Measurements from ENCODE around the gene WFIKKN2.

WFIKKN2 gene

GRCh38 chr17:50844117-50844700 is 8.8 kb downstream of the WFIKKN2 start:
- no peak overlapping the region for H3K23ac ChIP-seq (ENCODE audit: low read depth, low read length, poor library complexity)
- H2BK15ac ChIP-seq (ENCODE audit: low read length) = peak overlapping the region; percentile 70
- peak overlapping the region; percentile 24 for H2AFZ ChIP-seq (ENCODE audit: low read length)
- H3K4me2 ChIP-seq (ENCODE audit: insufficient read depth, low read length, poor library complexity, severe bottlenecking) = no peak overlapping the region
- peak overlapping the region; percentile 57 for H2AK5ac ChIP-seq (ENCODE audit: low read depth, low read length)
- H3K14ac ChIP-seq (ENCODE audit: low read length) = no peak overlapping the region
- no peak overlapping the region for H2BK12ac ChIP-seq (ENCODE audit: low read length)
- H3K36me3 ChIP-seq (replicated peaks in 1 of 2; ENCODE audit: control insufficient read depth in 2 of 2, insufficient read depth in 2 of 2, low read length in 2 of 2) = no peaks in the 10 kb centered on the region
- peak overlapping the region; percentile 66 for H4K8ac ChIP-seq (ENCODE audit: low read depth, low read length)
- H3K27me3 ChIP-seq (ENCODE audit: control insufficient read depth in 3 of 3, insufficient read depth in 3 of 3, low read depth in 1 of 3, low read length in 3 of 3) = peaks cover 0 to 52% (median 0%) of the 10 kb centered on the region in 3 experiments
- no peaks in the 10 kb centered on the region for H3K9me3 ChIP-seq (replicated peaks in 1 of 2; ENCODE audit: control insufficient read depth in 2 of 2, insufficient read depth in 1 of 2, low read depth in 1 of 2, low read length in 2 of 2)
- peak overlapping the region; percentile 39 for H2BK120ac ChIP-seq (ENCODE audit: low read depth, low read length)
- H3K27ac ChIP-seq (replicated peaks; ENCODE audit: low read length) = no peak overlapping the region
- no peak for DNase-seq (ENCODE audit: low spot score)
- WGBS, 2 donors (ENCODE audit: extremely low coverage in 2 of 2, insufficient read length in 2 of 2, insufficient replicate concordance in 1 of 2) = no CpG with 5 or more reads among the region's 14 CpGs
- peaks cover 8 to 10% of the 10 kb centered on the region in 2 donors for H3K4me1 ChIP-seq (ENCODE audit: control insufficient read depth in 2 of 2, insufficient read depth in 1 of 2, low read depth in 1 of 2, low read length in 2 of 2)
- H2BK5ac ChIP-seq (ENCODE audit: low read length) = no peak overlapping the region
- no peak overlapping the region for H4K91ac ChIP-seq (ENCODE audit: low read depth, low read length, poor library complexity)
- H3K4me3 ChIP-seq (ENCODE audit: low read length in 2 of 2) = no peak overlapping the region
- H3K79me1 ChIP-seq (ENCODE audit: low read depth, low read length) = no peaks in the 10 kb centered on the region
- H3K4ac ChIP-seq (ENCODE audit: low read length) = no peak overlapping the region
- peak overlapping the region; percentile 24 for H3K9ac ChIP-seq (ENCODE audit: low read depth, low read length, poor library complexity)
- H3K18ac ChIP-seq (ENCODE audit: low read length) = peak overlapping the region; percentile 20

DNA sequence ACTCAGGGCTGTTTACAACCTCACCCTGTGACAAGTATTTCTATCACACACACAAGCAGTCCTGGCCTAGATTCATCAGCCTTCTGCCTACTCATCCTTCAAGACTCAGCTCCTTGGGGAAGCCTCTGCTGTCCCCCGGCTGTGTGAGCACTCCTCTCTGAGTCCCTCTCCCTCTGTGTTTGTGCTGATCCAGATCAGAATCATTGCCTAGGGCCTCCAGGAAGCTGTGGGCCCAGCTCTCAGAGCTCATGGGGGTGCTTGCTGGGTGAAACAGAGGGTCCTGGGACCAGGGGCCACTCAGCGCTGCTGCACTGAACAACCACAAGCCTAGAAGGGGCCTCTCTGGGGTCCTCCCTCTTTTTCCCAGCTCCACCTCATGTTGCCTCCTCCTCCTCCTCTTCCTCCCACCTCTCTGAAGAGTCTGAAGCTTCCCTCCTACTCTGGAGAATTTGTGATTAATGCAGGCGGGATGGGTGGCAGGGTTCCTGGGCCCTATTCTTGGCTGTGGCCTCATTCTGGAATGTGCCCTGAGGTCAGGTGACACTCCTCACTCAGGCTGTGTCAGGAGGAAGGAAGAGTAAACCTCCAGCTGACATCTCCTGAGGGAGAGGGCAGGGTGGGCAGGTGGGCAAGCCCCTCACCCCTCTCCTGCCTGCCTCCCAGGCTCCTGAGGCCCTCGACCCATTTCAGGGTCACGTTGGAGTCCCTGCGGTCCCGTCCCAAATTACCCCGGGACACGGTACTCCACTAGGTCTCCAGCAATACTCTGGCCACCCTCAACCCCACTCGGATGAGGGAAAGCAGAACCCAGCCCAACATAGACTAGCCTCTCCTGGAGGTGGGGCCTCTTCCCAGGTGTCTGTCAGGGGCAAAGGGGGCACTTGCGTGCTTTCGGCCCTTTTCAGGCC is 10.1 kb downstream of the WFIKKN2 start:
- Histone ChIP-seq H2AFZ (ENCODE audit: low read length) (no peak overlapping the region), H3K23ac (ENCODE audit: low read depth, low read length, poor library complexity) (no peak overlapping the region), H3K14ac (ENCODE audit: low read length) (no peak overlapping the region), H2BK12ac (ENCODE audit: low read length) (no peak overlapping the region), H2BK120ac (ENCODE audit: low read depth, low read length) (peak overlapping the region; percentile 20), H2BK15ac (ENCODE audit: low read length) (peak overlapping the region; percentile 90), H4K8ac (ENCODE audit: low read depth, low read length) (no peak overlapping the region), H3K36me3 (replicated peaks in 1 of 2; ENCODE audit: control insufficient read depth in 2 of 2, insufficient read depth in 2 of 2, low read length in 2 of 2) (no peaks in the 10 kb centered on the region), H3K9ac (ENCODE audit: low read depth, low read length, poor library complexity) (no peak overlapping the region), H3K4me2 (ENCODE audit: insufficient read depth, low read length, poor library complexity, severe bottlenecking) (no peak overlapping the region), H3K4me1 (ENCODE audit: control insufficient read depth in 2 of 2, insufficient read depth in 1 of 2, low read depth in 1 of 2, low read length in 2 of 2) (peaks cover 8 to 10% of the 10 kb centered on the region in 2 donors), H3K4me3 (ENCODE audit: low read length in 2 of 2) (no peak overlapping the region), H3K4ac (ENCODE audit: low read length) (no peak overlapping the region), H3K27ac (replicated peaks; ENCODE audit: low read length) (no peak overlapping the region), H3K27me3 (ENCODE audit: control insufficient read depth in 3 of 3, insufficient read depth in 3 of 3, low read depth in 1 of 3, low read length in 3 of 3) (peaks cover 0 to 46% (median 0%) of the 10 kb centered on the region in 3 experiments), H3K18ac (ENCODE audit: low read length) (peak overlapping the region; percentile 80), H2BK5ac (ENCODE audit: low read length) (no peak overlapping the region), H3K79me1 (ENCODE audit: low read depth, low read length) (no peaks in the 10 kb centered on the region), H2AK5ac (ENCODE audit: low read depth, low read length) (peak overlapping the region; percentile 82), H3K9me3 (replicated peaks in 1 of 2; ENCODE audit: control insufficient read depth in 2 of 2, insufficient read depth in 1 of 2, low read depth in 1 of 2, low read length in 2 of 2) (no peaks in the 10 kb centered on the region), H4K91ac (ENCODE audit: low read depth, low read length, poor library complexity) (no peak overlapping the region)
- no peak for DNase-seq (ENCODE audit: low spot score)
- no CpG with 5 or more reads among the region's 12 CpGs for WGBS, 2 donors (ENCODE audit: extremely low coverage in 2 of 2, insufficient read length in 2 of 2, insufficient replicate concordance in 1 of 2)

DNA sequence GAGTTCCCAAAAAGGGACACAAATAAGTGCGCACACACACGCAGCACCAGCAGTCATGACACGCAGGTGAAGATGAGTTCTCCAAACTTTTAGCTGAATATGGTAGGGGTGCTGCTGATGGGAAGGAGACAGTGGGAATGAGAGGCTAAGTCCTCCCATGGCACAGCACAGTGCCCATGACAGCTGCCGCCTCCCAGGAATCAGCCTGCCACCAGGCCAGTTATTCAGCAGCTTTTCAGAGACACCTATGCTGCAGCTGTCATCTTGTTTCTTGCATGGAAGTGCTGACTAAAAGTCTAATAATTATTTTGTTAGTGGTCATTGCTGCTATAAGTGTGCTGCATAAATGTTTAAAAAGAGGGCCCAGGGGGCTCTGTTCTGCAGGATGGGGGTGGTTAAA is 12.2 kb downstream of the WFIKKN2 start:
- no peaks in the 10 kb centered on the region for H3K36me3 ChIP-seq (replicated peaks in 1 of 2; ENCODE audit: control insufficient read depth in 2 of 2, insufficient read depth in 2 of 2, low read length in 2 of 2)
- H2AFZ ChIP-seq (ENCODE audit: low read length) = no peak overlapping the region
- peaks cover 0 to 39% (median 0%) of the 10 kb centered on the region in 3 experiments for H3K27me3 ChIP-seq (ENCODE audit: control insufficient read depth in 3 of 3, insufficient read depth in 3 of 3, low read depth in 1 of 3, low read length in 3 of 3)
- peaks cover 8 to 10% of the 10 kb centered on the region in 2 donors for H3K4me1 ChIP-seq (ENCODE audit: control insufficient read depth in 2 of 2, insufficient read depth in 1 of 2, low read depth in 1 of 2, low read length in 2 of 2)
- WGBS, 2 donors (ENCODE audit: extremely low coverage in 2 of 2, insufficient read length in 2 of 2, insufficient replicate concordance in 1 of 2) = no CpG with 5 or more reads among the region's 4 CpGs
- no peak overlapping the region for H3K4me3 ChIP-seq (ENCODE audit: low read length in 2 of 2)
- no peak for DNase-seq (ENCODE audit: low spot score)
- H3K14ac ChIP-seq (ENCODE audit: low read length) = peak overlapping the region; percentile 27
- H2BK12ac ChIP-seq (ENCODE audit: low read length) = no peak overlapping the region
- H2BK120ac ChIP-seq (ENCODE audit: low read depth, low read length) = no peak overlapping the region
- H4K8ac ChIP-seq (ENCODE audit: low read depth, low read length) = no peak overlapping the region
- H2AK5ac ChIP-seq (ENCODE audit: low read depth, low read length) = no peak overlapping the region
- no peak overlapping the region for H3K9ac ChIP-seq (ENCODE audit: low read depth, low read length, poor library complexity)
- H2BK5ac ChIP-seq (ENCODE audit: low read length) = no peak overlapping the region
- H3K4me2 ChIP-seq (ENCODE audit: insufficient read depth, low read length, poor library complexity, severe bottlenecking) = no peak overlapping the region
- H3K9me3 ChIP-seq (replicated peaks in 1 of 2; ENCODE audit: control insufficient read depth in 2 of 2, insufficient read depth in 1 of 2, low read depth in 1 of 2, low read length in 2 of 2) = no peaks in the 10 kb centered on the region
- no peak overlapping the region for H3K4ac ChIP-seq (ENCODE audit: low read length)
- H4K91ac ChIP-seq (ENCODE audit: low read depth, low read length, poor library complexity) = no peak overlapping the region
- no peak overlapping the region for H2BK15ac ChIP-seq (ENCODE audit: low read length)
- H3K23ac ChIP-seq (ENCODE audit: low read depth, low read length, poor library complexity) = no peak overlapping the region
- H3K27ac ChIP-seq (replicated peaks; ENCODE audit: low read length) = no peak overlapping the region
- no peak overlapping the region for H3K18ac ChIP-seq (ENCODE audit: low read length)
- H3K79me1 ChIP-seq (ENCODE audit: low read depth, low read length) = no peaks in the 10 kb centered on the region

DNA sequence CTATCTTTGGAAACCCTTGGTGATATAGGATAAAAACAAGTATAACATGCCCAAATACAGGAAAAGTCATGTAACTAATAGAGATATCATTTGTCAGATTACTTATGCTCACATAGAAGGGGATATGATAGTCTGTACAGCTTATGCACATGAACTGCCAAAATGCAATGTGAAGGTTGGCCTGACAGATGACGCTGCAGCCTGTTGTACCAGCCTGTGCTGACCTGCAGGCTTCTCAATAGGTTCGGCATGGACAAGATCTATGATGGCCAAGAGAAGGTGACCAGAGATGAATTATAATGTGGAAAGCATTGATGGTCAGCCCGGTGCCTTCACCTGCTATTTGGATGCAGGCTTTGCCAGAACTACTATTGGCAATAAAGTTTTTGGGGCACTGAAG is 12.7 kb downstream of the WFIKKN2 start:
- DNase-seq (ENCODE audit: low spot score) = no peak
- no peak overlapping the region for H2BK5ac ChIP-seq (ENCODE audit: low read length)
- WGBS, 2 donors (ENCODE audit: extremely low coverage in 2 of 2, insufficient read length in 2 of 2, insufficient replicate concordance in 1 of 2) = no CpG with 5 or more reads among the region's 3 CpGs

More for the DNA sequence above, 12.7 kb downstream of the WFIKKN2 start:
- Histone ChIP-seq H3K9me3 (replicated peaks in 1 of 2; ENCODE audit: control insufficient read depth in 2 of 2, insufficient read depth in 1 of 2, low read depth in 1 of 2, low read length in 2 of 2) (no peaks in the 10 kb centered on the region), H4K8ac (ENCODE audit: low read depth, low read length) (no peak overlapping the region), H3K18ac (ENCODE audit: low read length) (no peak overlapping the region), H3K36me3 (replicated peaks in 1 of 2; ENCODE audit: control insufficient read depth in 2 of 2, insufficient read depth in 2 of 2, low read length in 2 of 2) (no peaks in the 10 kb centered on the region), H2BK12ac (ENCODE audit: low read length) (no peak overlapping the region), H3K27ac (replicated peaks; ENCODE audit: low read length) (no peak overlapping the region), H2AK5ac (ENCODE audit: low read depth, low read length) (no peak overlapping the region), H3K9ac (ENCODE audit: low read depth, low read length, poor library complexity) (no peak overlapping the region), H3K14ac (ENCODE audit: low read length) (no peak overlapping the region), H3K4me3 (ENCODE audit: low read length in 2 of 2) (no peak overlapping the region), H3K27me3 (ENCODE audit: control insufficient read depth in 3 of 3, insufficient read depth in 3 of 3, low read depth in 1 of 3, low read length in 3 of 3) (peaks cover 0 to 39% (median 0%) of the 10 kb centered on the region in 3 experiments), H2AFZ (ENCODE audit: low read length) (no peak overlapping the region), H3K4me2 (ENCODE audit: insufficient read depth, low read length, poor library complexity, severe bottlenecking) (no peak overlapping the region), H3K23ac (ENCODE audit: low read depth, low read length, poor library complexity) (no peak overlapping the region), H2BK120ac (ENCODE audit: low read depth, low read length) (no peak overlapping the region), H3K4me1 (ENCODE audit: control insufficient read depth in 2 of 2, insufficient read depth in 1 of 2, low read depth in 1 of 2, low read length in 2 of 2) (peaks cover 8 to 10% of the 10 kb centered on the region in 2 donors), H3K4ac (ENCODE audit: low read length) (no peak overlapping the region), H2BK15ac (ENCODE audit: low read length) (no peak overlapping the region), H4K91ac (ENCODE audit: low read depth, low read length, poor library complexity) (no peak overlapping the region), H3K79me1 (ENCODE audit: low read depth, low read length) (no peaks in the 10 kb centered on the region)

Data from neuronal stem cell (in vitro differentiated cells).